Stimulated activated naive CD8-positive, alpha-beta T cell treated with anti-CD3 and anti-CD28 coated beads, Interleukin-15, amount 100 ng/mL, for 72 hours (primary cell): ENCODE results near the gene MMGT1.

Experiments used
- ATAC-seq: fragments of 150-1000 bp; cut with Tn5 transposase; 2 replicates; pipeline ENCODE4 v1.10.0; 2021; ENCODE audit warnings: mild to moderate bottlenecking, moderate library complexity
- DNase-seq, 2 donors: peaks; one replicate each; pipeline ENCODE4 v3.0.0; 2021 to 2022
- H3K27ac Mint-ChIP-seq, 2 donors: one replicate each; pipeline ENCODE4 v1.8.0; 2022; ENCODE audit warnings: mild to moderate bottlenecking in 2 of 2, mixed read lengths in 2 of 2, moderate library complexity in 2 of 2
- H3K27me3 Mint-ChIP-seq: one replicate; pipeline ENCODE4 v1.8.0; 2022; ENCODE audit warnings: mixed read lengths
- H3K4me1 Mint-ChIP-seq: one replicate; pipeline ENCODE4 v1.8.0; 2022; ENCODE audit warnings: mild to moderate bottlenecking, mixed read lengths
- H3K4me3 Mint-ChIP-seq, 2 donors: one replicate each; pipeline ENCODE4 v1.8.0; 2022; ENCODE audit warnings: mild to moderate bottlenecking in 2 of 2, mixed read lengths in 2 of 2, moderate library complexity in 1 of 2
- H3K9me3 Mint-ChIP-seq, 2 donors: one replicate each; pipeline ENCODE4 v1.8.0; 2022; ENCODE audit warnings: mixed read lengths in 2 of 2

MMGT1 gene

DNA sequence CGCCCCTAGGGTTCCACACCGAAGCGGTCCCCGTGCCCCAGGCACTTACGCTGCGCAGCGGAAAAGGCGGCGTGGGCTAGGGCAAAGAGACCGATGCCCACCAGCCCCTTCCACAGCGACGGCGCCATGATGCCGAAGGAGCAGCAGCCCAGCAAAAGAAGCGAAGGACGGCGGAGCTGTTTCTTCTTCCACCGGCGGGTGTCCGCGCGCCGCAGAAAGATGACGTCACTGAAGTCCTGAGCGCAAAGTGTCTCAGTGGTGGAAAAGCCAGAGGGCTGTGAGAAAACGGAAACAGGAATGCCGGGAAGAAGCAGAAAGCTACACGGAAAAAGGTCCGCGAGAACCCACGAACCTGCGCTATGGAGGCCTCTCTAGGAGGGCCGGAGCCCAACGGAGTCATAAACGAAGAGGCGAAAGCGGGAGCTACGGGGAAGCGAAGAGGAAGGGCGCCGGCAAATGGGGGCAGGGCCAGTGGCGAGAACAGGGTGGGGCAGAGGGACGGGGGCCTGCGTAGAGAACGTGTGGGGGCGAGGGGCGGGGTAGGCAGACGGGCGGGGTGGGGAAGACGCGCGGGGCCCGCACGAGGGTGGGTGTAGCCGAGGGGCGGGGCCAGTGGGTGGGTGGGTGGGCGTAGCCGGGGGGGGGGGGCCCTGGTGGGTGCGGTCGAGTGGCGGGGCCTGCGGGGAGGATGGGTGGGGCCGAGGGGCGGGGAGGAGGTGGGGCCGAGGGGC lies at the start of gene MMGT1:
Gene MMGT1 (minus strand): TSS at position 441 of the 731 bp plus-strand sequence. CDS start 313 bp downstream, at position 128.
- DNase-seq (peak; percentile 80 to 82), ATAC-seq (peak; percentile 94)
- Mint-ChIP-seq H3K9me3 (no peaks in the 10 kb centered on the region), H3K27ac (peak within 1 kb of the TSS; percentile 75 to 96), H3K4me3 (peak within 1 kb of the TSS; percentile 96 to 98), H3K27me3 (no peaks in the 10 kb centered on the region), H3K4me1 (peaks cover 29% of the 10 kb centered on the region)

GRCh38 chrX:136021903-136022302 lies 48.1 kb upstream of the MMGT1 start:
- peaks cover 9% of the 10 kb centered on the region for H3K4me1 Mint-ChIP-seq
- DNase-seq: no peak
- peak overlapping the region; percentile 34 to 40 for H3K27ac Mint-ChIP-seq
- peak overlapping the region in 1 of 2 donors; percentile 13 for H3K4me3 Mint-ChIP-seq
- H3K9me3 Mint-ChIP-seq: no peaks in the 10 kb centered on the region
- no peaks in the 10 kb centered on the region for H3K27me3 Mint-ChIP-seq
- ATAC-seq: no peak

DNA sequence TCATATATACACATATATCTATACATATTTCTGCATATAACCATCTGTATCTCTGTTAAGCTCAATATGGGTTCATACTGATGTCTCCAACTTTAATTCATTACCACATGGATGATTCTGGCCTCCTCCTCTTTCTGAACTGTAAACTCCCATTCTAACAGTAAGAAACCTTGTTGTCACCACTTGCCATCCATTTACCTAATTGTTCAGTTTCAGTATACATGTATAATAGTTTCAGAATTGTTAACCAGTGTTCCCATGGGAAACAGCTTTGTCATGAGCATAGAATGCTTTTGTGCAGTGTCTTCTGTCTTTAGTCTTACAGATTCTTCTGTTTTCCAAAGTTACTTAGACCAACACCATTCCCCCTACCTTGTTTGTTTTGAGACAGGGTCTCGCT lies 47.4 kb upstream of the MMGT1 start:
- peaks cover 9% of the 10 kb centered on the region for H3K4me1 Mint-ChIP-seq
- H3K4me3 Mint-ChIP-seq: no peak overlapping the region
- no peaks in the 10 kb centered on the region for H3K27me3 Mint-ChIP-seq
- ATAC-seq (no peak), DNase-seq (no peak)
- peak overlapping the region; percentile 34 to 65 for H3K27ac Mint-ChIP-seq
- no peaks in the 10 kb centered on the region for H3K9me3 Mint-ChIP-seq

GRCh38 chrX:136019226-136019625 lies 45.4 kb upstream of the MMGT1 start:
- peak overlapping the region in 1 of 2 donors; percentile 59 for H3K27ac Mint-ChIP-seq
- peaks cover 9% of the 10 kb centered on the region for H3K4me1 Mint-ChIP-seq
- H3K9me3 Mint-ChIP-seq: no peaks in the 10 kb centered on the region
- H3K4me3 Mint-ChIP-seq: no peak overlapping the region
- no peak for ATAC-seq
- DNase-seq: no peak
- H3K27me3 Mint-ChIP-seq: no peaks in the 10 kb centered on the region

DNA sequence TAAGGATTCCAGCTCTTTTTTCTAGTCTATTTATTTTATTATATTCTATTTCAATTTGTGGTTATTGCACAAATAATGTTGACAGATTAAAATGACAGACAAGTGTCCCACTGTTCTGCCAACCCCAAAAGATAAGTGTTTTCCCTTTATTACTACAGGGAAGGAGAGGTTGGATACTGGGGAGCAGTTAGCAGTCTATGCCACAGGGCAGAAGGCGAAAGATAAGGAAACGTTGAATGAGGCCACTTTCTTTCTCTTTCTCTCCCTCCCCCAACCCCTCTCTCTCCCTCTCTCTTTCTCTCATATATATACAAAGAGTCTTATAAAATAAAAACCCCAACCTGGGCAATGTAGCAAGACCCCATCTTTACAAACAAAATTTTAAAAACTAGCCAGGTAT lies 43.1 kb upstream of the MMGT1 start:
- no peak for DNase-seq
- H3K27me3 Mint-ChIP-seq: no peaks in the 10 kb centered on the region
- H3K4me1 Mint-ChIP-seq: peaks cover 9% of the 10 kb centered on the region
- no peak overlapping the region for H3K4me3 Mint-ChIP-seq
- H3K9me3 Mint-ChIP-seq: no peaks in the 10 kb centered on the region
- no peak for ATAC-seq
- no peak overlapping the region for H3K27ac Mint-ChIP-seq

DNA sequence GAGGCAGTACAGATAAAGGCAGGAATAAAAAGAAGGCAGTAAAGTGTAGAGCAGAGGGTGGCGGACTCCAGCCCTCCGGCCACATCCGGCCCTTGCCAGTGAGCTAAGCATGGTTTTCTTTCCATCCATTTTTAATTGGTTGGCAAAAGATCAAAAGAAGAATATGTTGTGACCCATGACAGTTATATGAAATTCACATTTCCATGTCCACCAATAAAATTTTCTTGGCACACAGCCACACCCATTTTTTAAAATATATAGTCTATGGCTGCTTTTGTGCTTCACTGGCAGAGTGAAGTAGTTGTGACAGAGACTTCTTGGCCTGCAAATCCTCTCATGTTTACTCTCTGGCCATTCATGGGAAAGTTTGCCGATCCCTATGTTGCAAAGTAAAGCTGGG lies 41.2 kb upstream of the MMGT1 start:
- Mint-ChIP-seq H3K9me3 (no peaks in the 10 kb centered on the region), H3K27me3 (no peaks in the 10 kb centered on the region), H3K27ac (no peak overlapping the region), H3K4me3 (no peak overlapping the region), H3K4me1 (no peaks in the 10 kb centered on the region)
- DNase-seq: no peak
- no peak for ATAC-seq

DNA sequence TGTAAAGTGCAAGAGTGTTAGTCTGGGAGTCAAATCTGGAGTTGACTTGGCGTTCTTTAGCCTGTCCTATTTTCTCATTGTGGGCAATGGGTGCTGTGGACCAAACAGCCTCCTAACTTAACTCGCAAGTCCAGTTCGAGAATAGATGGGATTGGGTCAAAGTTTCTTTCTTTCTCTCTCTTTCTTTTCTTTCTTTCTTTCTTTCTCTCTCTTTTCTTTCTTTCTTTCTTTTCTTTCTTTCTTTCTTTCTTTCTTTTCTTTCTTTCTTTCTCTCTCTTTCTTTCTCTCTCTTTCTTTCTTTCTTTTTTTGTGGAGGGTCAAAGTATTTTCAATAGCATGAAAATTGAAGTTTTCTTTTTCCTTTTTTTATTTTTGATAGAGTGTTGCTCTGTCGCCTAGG lies 14.5 kb upstream of the MMGT1 start:
- DNase-seq (no peak), ATAC-seq (no peak)
- H3K4me1 Mint-ChIP-seq: peaks cover 32% of the 10 kb centered on the region
- H3K27ac Mint-ChIP-seq: peak overlapping the region in 1 of 2 donors; percentile 81
- no peaks in the 10 kb centered on the region for H3K27me3 Mint-ChIP-seq
- no peaks in the 10 kb centered on the region for H3K9me3 Mint-ChIP-seq
- H3K4me3 Mint-ChIP-seq: peak overlapping the region in 1 of 2 donors; percentile 17

DNA sequence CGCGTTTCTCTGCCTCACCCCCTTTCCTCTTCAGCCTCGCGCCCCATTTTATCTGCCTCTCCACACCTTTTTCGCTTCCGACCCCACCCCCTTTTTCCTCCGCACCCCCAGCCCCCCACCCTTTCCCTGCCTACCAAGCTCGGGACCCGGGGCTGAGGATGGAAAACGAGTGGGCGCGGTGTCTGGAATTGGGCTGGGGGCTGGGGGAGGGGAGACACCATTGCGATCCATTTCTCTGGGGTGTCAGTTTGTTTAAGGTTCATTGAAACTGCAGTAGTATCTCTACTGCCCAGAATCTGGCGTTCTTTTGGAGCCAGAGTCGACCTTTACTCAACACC lies 12.2 kb upstream of the MMGT1 start:
- DNase-seq: no peak
- ATAC-seq: no peak
- H3K9me3 Mint-ChIP-seq: no peaks in the 10 kb centered on the region
- H3K4me1 Mint-ChIP-seq: peaks cover 55% of the 10 kb centered on the region
- H3K27ac Mint-ChIP-seq: peak overlapping the region; percentile 82 to 92
- H3K27me3 Mint-ChIP-seq: no peaks in the 10 kb centered on the region
- H3K4me3 Mint-ChIP-seq: peak overlapping the region; percentile 92 to 95

DNA sequence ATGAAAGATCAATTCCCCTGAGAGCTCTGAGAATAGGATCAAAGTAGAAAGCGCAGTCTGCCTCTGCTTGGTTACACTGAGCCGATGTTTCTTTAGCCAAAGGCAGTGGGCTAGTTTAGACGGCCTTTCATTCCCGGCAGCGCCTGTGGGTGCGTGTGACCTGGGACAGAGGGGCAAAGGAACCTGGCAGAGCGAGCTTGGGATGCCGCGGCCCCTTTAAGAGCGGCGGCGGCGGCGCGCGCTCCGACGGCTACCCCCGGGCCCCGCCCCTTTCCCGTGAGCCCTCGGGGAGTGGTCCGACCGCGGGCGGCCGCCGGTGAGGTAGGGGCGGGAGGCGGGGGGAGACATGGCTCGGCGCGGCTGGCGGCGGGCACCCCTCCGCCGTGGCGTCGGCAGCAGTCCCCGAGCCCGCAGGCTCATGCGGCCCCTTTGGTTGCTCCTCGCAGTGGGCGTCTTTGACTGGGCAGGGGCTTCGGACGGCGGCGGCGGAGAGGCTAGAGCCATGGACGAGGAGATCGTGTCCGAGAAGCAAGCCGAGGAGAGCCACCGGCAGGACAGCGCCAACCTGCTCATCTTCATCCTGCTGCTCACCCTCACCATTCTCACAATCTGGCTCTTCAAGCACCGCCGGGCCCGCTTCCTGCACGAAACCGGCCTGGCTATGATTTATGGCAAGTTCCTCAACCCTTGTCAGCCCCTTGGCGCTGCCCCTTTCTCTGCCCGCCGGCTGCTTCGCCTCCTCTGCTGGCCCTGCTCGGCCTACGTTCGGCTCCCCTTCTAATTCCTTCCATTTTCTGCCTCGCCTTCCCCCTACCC lies 11.6 kb upstream of the MMGT1 start, which contains the start of gene SLC9A6:
Gene SLC9A6 (plus strand): TSS at position 279 of the 816 bp plus-strand sequence. CDS start 224 bp downstream, at position 503.
- Mint-ChIP-seq H3K9me3 (no peaks in the 10 kb centered on the region), H3K27ac (peak within 1 kb of the TSS; percentile 92), H3K4me1 (peaks cover 57% of the 10 kb centered on the region), H3K4me3 (peak within 1 kb of the TSS; percentile 92 to 95), H3K27me3 (no peaks in the 10 kb centered on the region)
- ATAC-seq: peak; percentile 90
- peak; percentile 50 to 58 for DNase-seq

GRCh38 chrX:135984791-135985156 lies 11.0 kb upstream of the MMGT1 start:
- Mint-ChIP-seq H3K9me3 (no peaks in the 10 kb centered on the region), H3K27ac (peak overlapping the region; percentile 86 to 92), H3K27me3 (no peaks in the 10 kb centered on the region), H3K4me1 (peaks cover 57% of the 10 kb centered on the region), H3K4me3 (peak overlapping the region; percentile 63 to 85)
- DNase-seq (no peak), ATAC-seq (peak; percentile 23)

DNA sequence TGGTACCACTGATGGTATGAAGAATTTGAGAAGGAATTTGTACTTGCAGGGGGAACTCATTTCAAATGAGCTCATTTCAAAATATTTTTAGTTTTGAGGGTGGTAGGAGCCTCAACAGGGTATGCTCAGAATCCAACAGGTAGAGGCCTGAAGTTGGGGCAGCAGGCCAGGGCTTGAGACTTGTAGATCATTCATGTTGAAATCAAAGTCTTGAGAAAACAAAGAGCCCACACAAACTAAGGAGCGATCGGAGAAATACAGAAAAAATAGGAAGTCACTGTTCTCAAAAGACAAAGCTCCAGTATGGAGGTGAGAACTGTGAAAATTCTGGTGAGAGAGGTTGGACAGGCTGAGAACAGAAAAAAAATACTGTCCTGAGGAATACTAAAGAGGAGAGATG lies 10.5 kb upstream of the MMGT1 start:
- no peak for DNase-seq
- no peak for ATAC-seq
- Mint-ChIP-seq H3K27me3 (no peaks in the 10 kb centered on the region), H3K27ac (peak overlapping the region; percentile 86 to 92), H3K4me1 (peaks cover 52% of the 10 kb centered on the region), H3K4me3 (peak overlapping the region; percentile 63 to 85), H3K9me3 (no peaks in the 10 kb centered on the region)

DNA sequence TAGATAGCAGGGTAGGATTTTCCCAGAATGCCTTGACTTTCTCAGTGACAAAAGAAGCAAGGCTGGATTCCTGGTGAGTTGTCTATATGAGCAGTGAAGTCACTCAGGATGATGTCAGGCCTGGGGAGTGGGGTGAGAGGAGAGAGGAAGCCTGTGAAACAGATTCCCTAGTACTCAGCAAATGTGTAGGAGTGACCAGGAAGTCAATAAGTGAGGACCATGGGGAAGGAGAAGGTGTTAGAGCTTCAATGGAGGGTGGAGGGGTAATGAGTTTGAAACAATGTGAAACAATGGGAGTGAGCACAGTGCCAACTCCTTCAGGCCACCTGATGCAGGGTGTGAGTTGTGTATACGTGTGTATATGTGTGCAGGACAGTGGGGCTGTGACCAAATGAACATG lies 9.1 kb upstream of the MMGT1 start:
- no peaks in the 10 kb centered on the region for H3K9me3 Mint-ChIP-seq

GRCh38 chrX:135981668-135982067 lies 7.9 kb upstream of the MMGT1 start:
- DNase-seq (no peak), ATAC-seq (no peak)
- Mint-ChIP-seq H3K4me3 (no peak overlapping the region), H3K4me1 (peaks cover 49% of the 10 kb centered on the region), H3K9me3 (no peaks in the 10 kb centered on the region), H3K27ac (no peak overlapping the region), H3K27me3 (no peaks in the 10 kb centered on the region)

More for the DNA sequence above, 9.1 kb upstream of the MMGT1 start:
- DNase-seq (no peak), ATAC-seq (no peak)
- Mint-ChIP-seq H3K27me3 (no peaks in the 10 kb centered on the region), H3K4me1 (peaks cover 46% of the 10 kb centered on the region), H3K4me3 (peak overlapping the region; percentile 63 to 85), H3K27ac (peak overlapping the region; percentile 4 to 92)

DNA sequence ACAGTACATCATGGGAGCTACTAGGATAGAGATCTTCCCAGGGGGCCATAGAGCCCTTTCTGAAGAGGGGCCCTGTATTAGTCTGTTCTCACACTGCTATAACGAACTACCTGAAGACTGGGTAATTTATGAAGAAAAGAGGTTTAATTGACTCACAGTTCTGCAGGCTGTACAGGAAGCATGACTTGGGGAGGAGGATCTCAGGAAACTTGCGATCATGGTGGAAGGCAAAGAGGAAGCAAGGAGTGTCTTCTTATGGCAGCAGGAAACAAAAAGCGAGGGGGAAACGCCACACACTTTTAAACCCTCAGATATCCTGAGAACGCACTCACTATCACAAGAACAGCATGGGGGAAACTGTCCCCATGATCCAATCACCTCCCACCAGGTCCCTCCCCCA lies 7.2 kb upstream of the MMGT1 start:
- no peaks in the 10 kb centered on the region for H3K27me3 Mint-ChIP-seq
- ATAC-seq (no peak), DNase-seq (no peak)
- H3K9me3 Mint-ChIP-seq: no peaks in the 10 kb centered on the region
- peaks cover 47% of the 10 kb centered on the region for H3K4me1 Mint-ChIP-seq
- no peak overlapping the region for H3K4me3 Mint-ChIP-seq
- H3K27ac Mint-ChIP-seq: no peak overlapping the region

DNA sequence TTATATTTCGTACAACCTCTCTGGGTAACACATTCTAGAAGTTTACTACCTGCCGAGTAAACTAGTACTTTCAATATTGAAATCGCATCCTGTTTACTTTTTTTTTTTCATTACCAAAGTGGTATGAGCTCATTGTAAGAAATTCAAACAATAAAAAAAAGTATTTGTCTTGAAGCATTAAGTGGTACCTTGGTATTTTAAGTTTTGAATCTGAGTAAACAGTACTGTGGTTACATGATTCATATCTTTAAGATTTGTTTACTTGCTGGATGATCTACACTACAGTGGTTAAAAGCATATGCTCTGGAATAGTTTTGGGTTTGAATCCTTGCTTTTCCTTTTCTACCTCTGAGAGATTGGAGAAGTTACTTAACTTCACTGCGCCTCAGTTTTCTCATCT lies 3.8 kb upstream of the MMGT1 start:
- H3K4me1 Mint-ChIP-seq: peaks cover 44% of the 10 kb centered on the region
- DNase-seq (no peak), ATAC-seq (no peak)
- no peaks in the 10 kb centered on the region for H3K9me3 Mint-ChIP-seq
- no peaks in the 10 kb centered on the region for H3K27me3 Mint-ChIP-seq
- H3K4me3 Mint-ChIP-seq: no peak overlapping the region
- H3K27ac Mint-ChIP-seq: no peak overlapping the region

DNA sequence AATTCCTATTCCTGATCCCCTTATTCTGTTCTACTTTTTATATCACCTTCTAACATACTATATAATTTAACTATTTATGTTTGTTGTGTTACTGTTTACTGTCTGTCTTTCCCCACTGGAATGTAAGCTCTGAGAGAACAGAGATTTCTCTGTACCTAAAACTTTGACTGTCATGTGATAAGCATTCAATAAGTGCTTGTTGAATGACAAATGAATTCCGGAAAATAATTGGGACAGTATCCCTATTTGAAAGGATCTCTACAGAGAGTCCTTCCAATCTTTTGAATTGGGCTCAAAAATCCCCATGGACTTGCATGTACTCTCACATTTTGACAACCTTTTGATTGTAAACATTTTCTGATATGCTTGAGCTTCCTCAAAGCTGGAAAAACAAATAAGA lies 1.6 kb upstream of the MMGT1 start:
- H3K4me3 Mint-ChIP-seq: no peak overlapping the region
- H3K27ac Mint-ChIP-seq: no peak overlapping the region
- DNase-seq (no peak), ATAC-seq (no peak)
- peaks cover 29% of the 10 kb centered on the region for H3K4me1 Mint-ChIP-seq
- no peaks in the 10 kb centered on the region for H3K9me3 Mint-ChIP-seq
- no peaks in the 10 kb centered on the region for H3K27me3 Mint-ChIP-seq
